DND-41 (cell line): ENCODE data around the gene DCHS1.

ENCODE experiments used
- EZH2 ChIP-seq: IDR thresholded peaks from 3 replicates; pipeline ENCODE4 v1.6.1; 2012; ENCODE audit warnings: borderline replicate concordance, low read depth, mild to moderate bottlenecking, moderate library complexity, low read length, inconsistent platforms; ENCODE audit not compliant: severe bottlenecking
- TF ChIP-seq, protein P1 (sequence below): IDR thresholded peaks from 2 replicates; pipeline ENCODE4 v1.5.1; 2012; ENCODE audit warnings: borderline replicate concordance, low read length, moderate library complexity, mild to moderate bottlenecking; ENCODE audit not compliant: poor library complexity, severe bottlenecking; ENCODE audit errors: extremely low read depth

DNA sequence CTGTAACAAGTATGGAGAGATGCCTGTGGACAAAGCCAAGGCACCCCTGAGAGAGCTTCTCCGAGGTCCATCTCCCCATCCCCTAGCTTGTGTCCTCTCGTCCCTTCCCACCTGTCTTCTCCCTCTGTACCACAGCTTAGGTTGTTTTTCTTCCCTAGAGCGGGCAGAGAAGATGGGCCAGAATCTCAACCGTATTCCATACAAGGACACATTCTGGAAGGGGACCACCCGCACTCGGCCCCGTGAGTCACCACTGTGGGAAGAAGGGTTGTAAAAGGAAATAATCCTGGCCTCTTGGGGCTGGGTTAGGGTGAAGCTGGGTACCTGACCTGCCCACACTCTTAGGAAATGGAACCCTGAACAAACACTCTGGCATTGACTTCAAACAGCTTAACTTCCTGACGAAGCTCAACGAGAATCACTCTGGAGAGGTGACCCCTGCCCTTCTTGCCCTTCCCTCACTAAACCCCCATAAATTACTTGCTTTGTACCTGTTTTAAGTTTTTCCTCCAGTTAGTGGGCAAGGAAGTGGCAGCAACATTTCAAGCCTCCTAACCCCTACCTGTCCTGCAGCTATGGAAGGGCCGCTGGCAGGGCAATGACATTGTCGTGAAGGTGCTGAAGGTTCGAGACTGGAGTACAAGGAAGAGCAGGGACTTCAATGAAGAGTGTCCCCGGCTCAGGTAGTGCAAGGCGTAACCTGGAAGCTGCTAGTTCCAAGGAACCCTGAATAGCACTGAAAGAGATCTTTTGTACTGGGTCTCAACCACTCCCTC, 46.7 kb downstream of the DCHS1 start:
- TF ChIP-seq, protein P1, sequence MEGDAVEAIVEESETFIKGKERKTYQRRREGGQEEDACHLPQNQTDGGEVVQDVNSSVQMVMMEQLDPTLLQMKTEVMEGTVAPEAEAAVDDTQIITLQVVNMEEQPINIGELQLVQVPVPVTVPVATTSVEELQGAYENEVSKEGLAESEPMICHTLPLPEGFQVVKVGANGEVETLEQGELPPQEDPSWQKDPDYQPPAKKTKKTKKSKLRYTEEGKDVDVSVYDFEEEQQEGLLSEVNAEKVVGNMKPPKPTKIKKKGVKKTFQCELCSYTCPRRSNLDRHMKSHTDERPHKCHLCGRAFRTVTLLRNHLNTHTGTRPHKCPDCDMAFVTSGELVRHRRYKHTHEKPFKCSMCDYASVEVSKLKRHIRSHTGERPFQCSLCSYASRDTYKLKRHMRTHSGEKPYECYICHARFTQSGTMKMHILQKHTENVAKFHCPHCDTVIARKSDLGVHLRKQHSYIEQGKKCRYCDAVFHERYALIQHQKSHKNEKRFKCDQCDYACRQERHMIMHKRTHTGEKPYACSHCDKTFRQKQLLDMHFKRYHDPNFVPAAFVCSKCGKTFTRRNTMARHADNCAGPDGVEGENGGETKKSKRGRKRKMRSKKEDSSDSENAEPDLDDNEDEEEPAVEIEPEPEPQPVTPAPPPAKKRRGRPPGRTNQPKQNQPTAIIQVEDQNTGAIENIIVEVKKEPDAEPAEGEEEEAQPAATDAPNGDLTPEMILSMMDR, result no peak
- TF ChIP-seq EZH2, result no peak
